GM12865 (cell line): ENCODE data around the gene HECTD2.
"Not testable (repeated sequence)": the region's sequence is repeated elsewhere in the genome, so short reads cannot be mapped to it uniquely, and the experiment has no call there.

ENCODE experiments used
- DNase-seq: peaks from one replicate; pipeline ENCODE4 v3.0.0; 2010; ENCODE audit warnings: low read depth
- H3K4me3 ChIP-seq: 2 replicates; pipeline ENCODE4 v1.5.1; 2011; ENCODE audit warnings: mild to moderate bottlenecking, low read depth, low read length, control low read depth
- CTCF ChIP-seq: IDR thresholded peaks from 2 replicates; pipeline ENCODE4 v1.5.1; 2011; ENCODE audit warnings: low read length, control low read depth, low read depth, inconsistent platforms; ENCODE audit not compliant: insufficient read depth; ENCODE audit errors: missing control alignments

The HECTD2 gene

GRCh38 chr10:91374052-91374451 is 36.1 kb upstream of the HECTD2 start:
- H3K4me3 ChIP-seq, result no peak overlapping the region
- no peak for DNase-seq
- TF ChIP-seq CTCF, result no peak

- no peak overlapping the region for H3K4me3 ChIP-seq
- peak; percentile 18 for DNase-seq
- TF ChIP-seq CTCF, result no peak
Measured at GRCh38 chr10:91378061-91378460, 32.1 kb upstream of the HECTD2 start.

- TF ChIP-seq CTCF, result no peak
- DNase-seq, result no peak
- H3K4me3 ChIP-seq, result no peak overlapping the region
Measured at GRCh38 chr10:91380873-91381256, 29.3 kb upstream of the HECTD2 start.

GRCh38 chr10:91381257-91381891 is 28.8 kb upstream of the HECTD2 start:
- no peak overlapping the region for H3K4me3 ChIP-seq
- no peak for DNase-seq
- no peak for TF ChIP-seq CTCF

- no peak for TF ChIP-seq CTCF
- DNase-seq, result no peak
- H3K4me3 ChIP-seq, result no peak overlapping the region
Measured at GRCh38 chr10:91385306-91386085, 24.6 kb upstream of the HECTD2 start.

- no peak overlapping the region for H3K4me3 ChIP-seq
- peak; percentile 48 for TF ChIP-seq CTCF
- DNase-seq, result peak; percentile 75
Measured at GRCh38 chr10:91389636-91390512, 20.3 kb upstream of the HECTD2 start.

- DNase-seq, H3K4me3 ChIP-seq: not testable (repeated sequence)
Measured at GRCh38 chr10:91390513-91390825, 19.7 kb upstream of the HECTD2 start.
